Astrocyte (in vitro differentiated cells and primary cell): ENCODE measurements around the gene LAMB1. TPM values are rescaled to one million over a fixed set of nuclear protein-coding genes. Genes with fewer than 3 reads are reported as not detected.

Experiments used
- DNase-seq: peaks from one replicate; pipeline ENCODE4 v3.0.0-alpha.2; 2010; ENCODE audit warnings: low read depth
- FAIRE-seq: peaks from 2 replicates; lab custom pipeline; 2011; peaks lifted over from hg19 to GRCh38; lab: Jason Lieb, UNC
- H2AFZ ChIP-seq: 2 replicates; pipeline ENCODE4 v1.6.0; 2012; ENCODE audit warnings: low read depth, low read length, inconsistent platforms
- H3K27ac ChIP-seq: 2 replicates; pipeline ENCODE4 v1.5.1; 2011; ENCODE audit warnings: low read depth, low read length, inconsistent platforms
- H3K27me3 ChIP-seq: 2 replicates; pipeline ENCODE4 v1.6.0; 2011; ENCODE audit warnings: low read length, inconsistent platforms; ENCODE audit not compliant: insufficient read depth
- H3K36me3 ChIP-seq: 2 replicates; pipeline ENCODE4 v1.5.1; 2011; ENCODE audit warnings: low read length, inconsistent platforms; ENCODE audit not compliant: insufficient read depth
- H3K4me1 ChIP-seq: 2 replicates; pipeline ENCODE4 v1.5.1; 2011; ENCODE audit warnings: low read length, inconsistent platforms; ENCODE audit not compliant: insufficient read depth
- H3K4me2 ChIP-seq: 2 replicates; pipeline ENCODE4 v1.6.0; 2012; ENCODE audit warnings: low read length, inconsistent platforms
- H3K4me3 ChIP-seq: 2 replicates; pipeline ENCODE4 v1.5.1; 2011; ENCODE audit warnings: low read depth, mild to moderate bottlenecking, low read length, inconsistent platforms; ENCODE audit not compliant: insufficient read depth
- H3K79me2 ChIP-seq: 2 replicates; pipeline ENCODE4 v1.6.0; 2012; ENCODE audit warnings: mild to moderate bottlenecking, low read length, inconsistent platforms; ENCODE audit not compliant: insufficient read depth
- H3K9ac ChIP-seq: 2 replicates; pipeline ENCODE4 v1.6.0; 2012; ENCODE audit warnings: mild to moderate bottlenecking, low read length, inconsistent platforms
- H3K9me3 ChIP-seq: 2 replicates; pipeline ENCODE4 v1.5.1; 2012; ENCODE audit warnings: low read depth, mild to moderate bottlenecking, low read length, inconsistent platforms; ENCODE audit not compliant: insufficient read depth
- H4K20me1 ChIP-seq: 2 replicates; pipeline ENCODE4 v1.6.0; 2012; ENCODE audit warnings: low read length, inconsistent platforms; ENCODE audit not compliant: insufficient read depth
- H3K27ac Mint-ChIP-seq: one replicate; pipeline ENCODE4 v1.8.0; 2021; ENCODE audit warnings: mild to moderate bottlenecking, mixed read lengths; ENCODE audit not compliant: unreplicated experiment
- H3K27me3 Mint-ChIP-seq: one replicate; pipeline ENCODE4 v1.8.0; 2021; ENCODE audit warnings: low read depth, mixed read lengths; ENCODE audit not compliant: unreplicated experiment
- H3K36me3 Mint-ChIP-seq: one replicate; pipeline ENCODE4 v1.8.0; 2021; ENCODE audit warnings: low read depth, mixed read lengths; ENCODE audit not compliant: unreplicated experiment
- H3K4me1 Mint-ChIP-seq: one replicate; pipeline ENCODE4 v1.8.0; 2021; ENCODE audit warnings: low read depth, mixed read lengths; ENCODE audit not compliant: unreplicated experiment
- H3K4me3 Mint-ChIP-seq: one replicate; pipeline ENCODE4 v1.8.0; 2021; ENCODE audit warnings: mild to moderate bottlenecking, moderate library complexity, mixed read lengths; ENCODE audit not compliant: unreplicated experiment
- H3K9me3 Mint-ChIP-seq: one replicate; pipeline ENCODE4 v1.8.0; 2021; ENCODE audit warnings: mild to moderate bottlenecking, mixed read lengths; ENCODE audit not compliant: unreplicated experiment
- EZH2 ChIP-seq: IDR thresholded peaks from 2 replicates; pipeline ENCODE4 v1.6.1; 2012; ENCODE audit warnings: mild to moderate bottlenecking, low read length, inconsistent platforms; ENCODE audit not compliant: insufficient read depth
- total RNA-seq: library from RNA; stranded (reverse); gene quantifications from 2 replicates; pipeline ENCODE4 v1.2.1, GENCODE V29; 2021
- TF ChIP-seq, protein P1 (sequence below): IDR thresholded peaks from 2 replicates; pipeline ENCODE4 v1.5.1; 2011; ENCODE audit warnings: low read depth, mild to moderate bottlenecking, inconsistent platforms, low read length, moderate library complexity; ENCODE audit not compliant: insufficient read depth

The LAMB1 gene
- total RNA-seq, 1 donor from 2014 or later, result 403 TPM

DNA sequence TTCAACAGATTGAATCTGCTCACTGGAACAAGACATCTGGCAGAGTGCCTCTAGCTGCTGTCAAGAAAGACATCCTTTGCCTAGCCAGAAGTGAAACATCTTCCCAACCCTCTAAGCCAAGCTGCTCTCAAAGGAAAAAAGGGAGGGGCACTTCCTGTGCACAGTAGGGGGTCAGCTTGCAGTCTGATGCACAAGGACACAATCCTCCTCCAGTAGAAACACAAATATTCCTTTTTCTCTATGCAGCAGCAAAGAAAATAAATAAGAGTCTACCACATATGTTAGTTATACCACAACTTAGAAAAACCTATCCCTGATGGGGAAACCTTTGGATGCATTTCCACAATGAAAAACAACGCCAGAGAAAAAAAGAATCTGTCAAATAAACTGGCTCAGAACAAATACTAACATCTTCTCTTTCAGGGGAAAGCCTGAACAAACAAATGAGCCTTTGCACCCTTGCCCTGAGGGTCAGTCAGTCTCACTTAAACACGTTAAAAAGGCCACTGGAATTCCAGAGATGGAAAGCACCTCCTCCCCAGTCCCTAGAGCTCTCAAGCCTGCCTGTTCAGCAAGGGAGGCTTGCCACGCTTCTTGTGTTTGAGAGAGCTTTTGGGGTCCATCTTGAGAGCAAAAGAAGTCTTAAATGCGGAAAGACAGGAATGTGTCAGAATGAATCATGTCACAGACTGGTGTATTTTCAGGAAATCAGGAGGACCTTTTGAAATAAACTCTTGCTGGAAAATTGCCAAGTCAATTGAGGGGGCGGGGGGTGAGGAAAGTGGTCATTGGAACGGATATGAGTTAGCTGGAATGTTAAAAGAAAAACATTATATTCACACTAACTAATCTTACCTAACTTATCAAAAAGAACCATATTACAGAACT is 7.5 kb downstream of the LAMB1 start:
- H3K27me3 Mint-ChIP-seq, result no peaks in the 10 kb centered on the region
- H3K9me3 ChIP-seq, result no peaks in the 10 kb centered on the region
- no peak overlapping the region for H2AFZ ChIP-seq
- peaks cover 18% of the 10 kb centered on the region for H4K20me1 ChIP-seq
- peak overlapping the region; percentile 92 for H3K27ac Mint-ChIP-seq
- DNase-seq, result peak; percentile 91
- peaks cover 69% of the 10 kb centered on the region for H3K4me1 ChIP-seq
- H3K9me3 Mint-ChIP-seq, result peaks cover 3% of the 10 kb centered on the region
- peaks cover 22% of the 10 kb centered on the region for H3K36me3 Mint-ChIP-seq
- H3K27ac ChIP-seq, result peak overlapping the region; percentile 91
- H3K4me3 Mint-ChIP-seq, result peak overlapping the region; percentile 51
- H3K9ac ChIP-seq, result peak overlapping the region; percentile 79
- TF ChIP-seq, protein P1, sequence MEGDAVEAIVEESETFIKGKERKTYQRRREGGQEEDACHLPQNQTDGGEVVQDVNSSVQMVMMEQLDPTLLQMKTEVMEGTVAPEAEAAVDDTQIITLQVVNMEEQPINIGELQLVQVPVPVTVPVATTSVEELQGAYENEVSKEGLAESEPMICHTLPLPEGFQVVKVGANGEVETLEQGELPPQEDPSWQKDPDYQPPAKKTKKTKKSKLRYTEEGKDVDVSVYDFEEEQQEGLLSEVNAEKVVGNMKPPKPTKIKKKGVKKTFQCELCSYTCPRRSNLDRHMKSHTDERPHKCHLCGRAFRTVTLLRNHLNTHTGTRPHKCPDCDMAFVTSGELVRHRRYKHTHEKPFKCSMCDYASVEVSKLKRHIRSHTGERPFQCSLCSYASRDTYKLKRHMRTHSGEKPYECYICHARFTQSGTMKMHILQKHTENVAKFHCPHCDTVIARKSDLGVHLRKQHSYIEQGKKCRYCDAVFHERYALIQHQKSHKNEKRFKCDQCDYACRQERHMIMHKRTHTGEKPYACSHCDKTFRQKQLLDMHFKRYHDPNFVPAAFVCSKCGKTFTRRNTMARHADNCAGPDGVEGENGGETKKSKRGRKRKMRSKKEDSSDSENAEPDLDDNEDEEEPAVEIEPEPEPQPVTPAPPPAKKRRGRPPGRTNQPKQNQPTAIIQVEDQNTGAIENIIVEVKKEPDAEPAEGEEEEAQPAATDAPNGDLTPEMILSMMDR, result no peak
- TF ChIP-seq EZH2, result no peak
- peak overlapping the region; percentile 34 for H3K4me3 ChIP-seq
- peaks cover 69% of the 10 kb centered on the region for H3K36me3 ChIP-seq
- peaks cover 72% of the 10 kb centered on the region for H3K79me2 ChIP-seq
- H3K4me1 Mint-ChIP-seq, result peaks cover 63% of the 10 kb centered on the region
- no peaks in the 10 kb centered on the region for H3K27me3 ChIP-seq
- peak overlapping the region; percentile 95 for H3K4me2 ChIP-seq
- peak; percentile 67 for FAIRE-seq

DNA sequence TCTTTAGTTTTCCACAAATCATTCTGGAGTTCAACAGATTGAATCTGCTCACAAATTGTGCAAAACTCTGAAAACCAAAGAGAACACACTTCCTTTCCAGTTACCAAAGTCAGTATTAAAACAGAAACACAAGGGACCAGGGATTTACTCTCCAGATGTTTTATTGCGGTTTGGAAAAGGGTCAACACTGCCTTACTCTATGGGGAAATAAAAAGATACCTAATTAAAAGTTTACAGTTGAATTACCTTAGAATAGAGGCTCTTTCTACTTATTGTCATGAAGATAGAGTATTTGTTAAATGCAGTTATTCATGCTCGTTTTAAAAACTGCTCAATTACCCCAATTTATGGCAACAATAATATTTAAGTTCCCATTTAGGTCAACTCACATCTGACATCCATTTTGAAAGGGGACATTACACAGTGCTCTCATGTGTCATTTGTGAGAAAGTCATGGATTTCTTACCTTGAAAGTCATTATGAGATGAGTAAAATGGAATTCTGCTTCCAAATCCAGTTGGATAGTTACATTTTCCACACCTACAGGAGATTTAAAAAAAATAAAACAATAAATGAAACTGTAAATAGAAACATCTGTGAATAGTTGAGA is 8.4 kb downstream of the LAMB1 start:
- peaks cover 71% of the 10 kb centered on the region for H3K36me3 ChIP-seq
- peaks cover 66% of the 10 kb centered on the region for H3K4me1 Mint-ChIP-seq
- H3K36me3 Mint-ChIP-seq, result peaks cover 26% of the 10 kb centered on the region
- H3K9me3 ChIP-seq, result no peaks in the 10 kb centered on the region
- H3K27me3 Mint-ChIP-seq, result no peaks in the 10 kb centered on the region
- H3K27ac Mint-ChIP-seq, result peak overlapping the region; percentile 92
- peak overlapping the region; percentile 91 for H3K27ac ChIP-seq
- H3K9me3 Mint-ChIP-seq, result peaks cover 3% of the 10 kb centered on the region
- H3K4me3 Mint-ChIP-seq, result peak overlapping the region; percentile 51
- H3K4me1 ChIP-seq, result peaks cover 61% of the 10 kb centered on the region
- no peak for FAIRE-seq
- H4K20me1 ChIP-seq, result peaks cover 23% of the 10 kb centered on the region
- no peak overlapping the region for H3K4me3 ChIP-seq
- H3K27me3 ChIP-seq, result no peaks in the 10 kb centered on the region
- TF ChIP-seq, protein P1, result no peak
- TF ChIP-seq EZH2, result no peak
- peak overlapping the region; percentile 95 for H3K4me2 ChIP-seq
- no peak for DNase-seq
- peak overlapping the region; percentile 79 for H3K9ac ChIP-seq
- peaks cover 71% of the 10 kb centered on the region for H3K79me2 ChIP-seq
- H2AFZ ChIP-seq, result no peak overlapping the region
